HG03460 (cell line): ENCODE results near the gene DCPS.
A peak's percentile ranks its signal among the peaks of the same experiment; 100 is the strongest.
"Not testable (repeated sequence)": the region's sequence is repeated elsewhere in the genome, so short reads cannot be mapped to it uniquely, and the experiment has no call there.

ENCODE experiments used
- ATAC-seq: cut with Tn5 transposase; IDR thresholded peaks from one replicate; pipeline ENCODE4 v1.9.1; 2021; ENCODE audit not compliant: unreplicated experiment

DCPS gene

DNA sequence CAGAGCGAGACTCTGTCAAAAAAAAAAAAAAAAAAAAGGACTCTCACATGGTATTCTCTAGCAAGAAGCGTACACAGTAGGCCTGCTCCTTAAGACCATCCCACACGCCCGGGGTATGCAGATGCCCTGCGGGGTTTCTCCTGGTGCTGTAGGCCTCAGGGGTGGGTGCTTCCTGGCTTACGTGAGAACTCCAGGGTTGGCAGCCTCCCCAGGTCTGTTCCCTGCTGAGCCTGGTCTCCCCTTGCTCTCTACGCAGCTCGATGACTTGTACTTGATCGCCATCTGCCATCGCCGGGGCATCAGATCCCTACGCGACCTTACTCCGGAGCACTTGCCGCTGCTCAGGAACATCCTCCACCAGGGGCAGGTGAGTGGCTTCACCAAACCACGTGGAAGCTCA is 39.2 kb downstream of the DCPS start:
- ATAC-seq = no peak

DNA sequence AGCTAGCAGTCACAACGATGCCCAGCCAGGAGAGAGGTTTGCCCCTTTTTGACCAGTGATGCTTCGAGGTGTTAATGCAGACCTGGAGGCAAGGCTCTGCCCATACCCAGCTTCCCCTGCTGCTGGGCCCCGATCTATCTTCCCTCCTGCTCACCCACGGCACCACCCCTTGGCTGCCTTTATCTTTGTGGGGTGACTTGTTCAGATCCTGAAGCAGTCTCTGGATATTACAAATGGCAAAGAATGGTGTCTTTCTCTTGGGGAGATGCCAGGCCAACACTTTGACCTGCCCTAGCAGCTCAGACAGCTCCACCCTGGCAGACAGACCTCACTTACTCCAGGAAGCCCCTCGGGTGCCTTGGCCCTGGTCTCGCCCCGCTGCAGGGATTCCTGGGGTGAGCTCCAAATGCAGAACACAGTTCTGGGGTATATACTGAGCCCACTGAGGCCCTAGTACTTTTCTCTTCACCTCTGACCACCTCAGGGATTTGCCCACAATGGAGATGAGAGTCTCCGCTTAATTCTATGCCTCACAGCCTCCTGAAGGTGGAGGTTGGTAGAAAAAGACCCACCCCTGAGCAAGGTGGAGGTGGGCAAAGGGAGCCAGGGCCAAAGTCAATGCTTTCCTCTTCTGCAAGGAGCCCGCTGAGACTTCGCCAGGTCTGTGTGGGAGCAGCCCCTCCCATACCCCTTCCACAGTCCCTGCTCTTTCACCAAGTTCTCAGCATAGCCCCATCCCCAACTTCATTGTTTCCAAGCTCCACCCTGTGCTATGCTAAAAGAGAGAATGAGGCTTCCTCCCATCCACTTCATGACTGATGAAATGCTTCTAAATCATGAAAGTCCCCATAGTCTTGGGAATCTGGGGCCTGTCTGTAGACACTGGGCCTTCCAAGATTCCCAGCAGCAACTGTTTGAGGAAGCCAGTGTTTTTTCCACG is 40.6 kb downstream of the DCPS start:
- no peak for ATAC-seq

- ATAC-seq = no peak
Observed at GRCh38 chr11:126345283-126345682, 41.4 kb downstream of the DCPS start.

GRCh38 chr11:126345759-126346585 is 42.1 kb downstream of the DCPS start:
- ATAC-seq = no peak

GRCh38 chr11:126346586-126346940 is 42.7 kb downstream of the DCPS start:
- no peak for ATAC-seq

DNA sequence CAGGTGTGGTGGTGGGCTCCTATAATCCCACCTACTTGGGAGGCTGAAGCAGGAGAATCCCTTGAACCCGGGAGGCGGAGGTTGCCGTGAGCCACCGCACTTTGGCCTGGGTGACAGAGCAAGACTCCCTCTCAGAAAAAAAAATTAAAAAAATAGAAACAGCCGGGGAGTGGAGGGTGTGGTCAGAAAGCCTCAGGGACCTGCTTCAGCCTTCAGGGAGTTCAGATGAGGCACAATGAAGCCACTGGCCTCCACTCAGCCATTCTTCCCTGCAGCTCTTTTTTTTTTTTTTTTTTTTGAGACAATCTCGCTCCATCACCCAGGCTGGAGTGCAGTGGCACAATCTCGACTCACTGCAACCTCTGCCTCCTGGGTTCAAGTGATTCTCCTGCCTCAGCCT is 43.1 kb downstream of the DCPS start:
- ATAC-seq = not testable (repeated sequence)

GRCh38 chr11:126347751-126348668 is 44.1 kb downstream of the DCPS start:
- no peak for ATAC-seq

DNA sequence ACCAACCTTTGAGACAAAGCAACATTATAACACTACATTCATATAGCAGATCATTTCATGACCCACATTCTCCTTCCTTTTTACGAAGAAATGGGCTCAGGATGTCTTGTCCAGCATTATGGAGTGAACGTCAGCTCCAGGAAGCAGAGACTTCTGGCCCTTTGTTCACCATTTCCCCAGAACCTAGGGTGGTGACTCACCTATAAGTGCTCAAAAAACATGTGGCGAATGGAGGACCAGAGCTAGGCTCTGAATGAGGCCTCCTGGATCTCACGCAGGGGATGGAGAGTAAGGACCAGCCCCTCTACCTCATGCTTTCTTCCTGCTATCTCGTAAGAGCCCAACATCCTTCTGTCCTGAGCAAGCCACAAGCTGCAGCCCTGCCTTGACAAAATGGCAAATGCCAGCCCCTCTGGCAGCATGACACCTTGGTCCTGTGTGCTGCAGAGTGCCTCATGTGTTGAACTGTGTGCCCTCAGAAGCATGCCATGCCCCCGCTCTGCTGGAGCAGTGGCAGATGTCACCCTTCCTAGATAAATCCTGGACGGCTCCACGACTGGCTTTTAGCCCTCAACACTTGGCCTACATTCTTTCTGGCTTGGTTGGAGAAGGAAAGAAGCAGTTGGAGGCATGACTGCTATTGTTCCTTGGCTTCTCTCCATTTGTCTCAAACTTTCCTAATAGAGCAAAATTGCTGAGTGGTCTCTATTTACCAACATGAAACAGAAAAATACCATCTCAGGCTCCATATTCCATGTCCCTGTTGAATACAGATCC is 45.1 kb downstream of the DCPS start:
- ATAC-seq = no peak

GRCh38 chr11:126350836-126351235 is 47.0 kb downstream of the DCPS start:
- ATAC-seq = no peak

- no peak for ATAC-seq
Observed at GRCh38 chr11:126352163-126352562, 48.3 kb downstream of the DCPS start.

- no peak for ATAC-seq
Observed at GRCh38 chr11:126352934-126353801, 49.3 kb downstream of the DCPS start.

DNA sequence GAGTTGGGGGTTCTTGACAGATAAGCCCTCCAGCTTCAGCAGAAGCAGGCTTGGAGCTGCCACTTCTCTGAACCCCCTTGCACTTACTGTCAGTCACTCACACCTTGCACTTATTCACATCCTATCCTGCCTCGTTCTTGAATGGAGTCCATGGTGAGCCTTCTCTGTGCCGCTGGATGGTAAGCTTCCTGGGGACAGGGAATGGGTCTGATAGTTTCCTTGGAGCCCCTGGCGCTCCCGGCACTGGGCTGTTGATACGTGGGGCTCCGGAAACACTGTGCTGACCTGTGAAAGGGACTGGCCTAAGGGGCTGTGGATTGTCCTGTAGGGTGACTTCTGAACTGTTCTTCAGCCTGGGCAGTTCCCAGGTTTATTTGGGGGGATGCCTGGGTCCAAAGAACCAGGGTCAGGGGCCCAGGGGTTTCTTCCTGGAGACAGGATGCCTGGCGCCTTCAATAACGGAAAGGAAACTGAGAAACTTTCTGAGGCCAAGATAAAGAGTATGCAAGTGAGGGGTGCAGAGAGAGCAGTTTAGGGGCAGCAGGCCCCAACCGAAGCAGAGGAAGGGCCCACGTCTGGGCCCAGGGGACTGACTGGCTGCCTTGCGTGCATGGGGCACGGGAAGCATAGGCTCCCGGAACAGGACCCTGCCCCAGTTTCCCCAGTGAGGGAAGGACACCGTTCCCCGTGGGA is 50.9 kb downstream of the DCPS start:
- ATAC-seq = peak; percentile 42

DNA sequence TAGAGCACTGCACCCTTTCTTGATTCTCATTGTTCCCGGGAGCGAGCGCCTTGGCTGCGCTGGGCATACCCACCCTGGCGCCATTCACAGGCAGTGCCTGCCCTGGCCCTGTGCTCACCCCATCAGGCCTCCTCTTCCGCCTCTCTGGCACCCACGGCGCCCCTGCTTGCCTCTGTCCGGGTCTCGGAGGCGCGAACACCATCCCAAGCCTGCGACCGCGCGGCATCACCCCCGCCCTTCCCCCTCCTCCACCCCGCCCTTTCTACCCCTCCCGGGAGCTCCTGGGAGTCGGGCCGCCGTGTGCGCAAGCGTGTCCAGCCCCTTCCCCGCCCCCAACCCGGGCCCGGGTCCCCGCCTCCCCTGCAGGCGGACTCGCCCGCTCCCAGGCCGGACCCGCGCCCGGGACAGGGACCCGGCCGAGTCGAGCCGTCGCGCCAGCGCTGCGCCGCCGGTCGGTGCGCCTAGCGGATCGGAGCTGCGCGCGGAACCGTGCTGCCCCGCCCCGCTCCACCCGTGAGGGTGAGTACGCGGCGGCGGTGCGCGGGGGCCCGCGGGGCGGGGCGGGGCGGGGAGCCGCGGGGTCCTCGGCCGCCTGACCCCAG is 51.6 kb downstream of the DCPS start, which contains the start of gene ST3GAL4:
Gene ST3GAL4 (plus strand): TSS at position 363 of the 602 bp plus-strand sequence. CDS start 50,470 bp downstream, outside the sequence.
- peak; percentile 60 for ATAC-seq

GRCh38 chr11:126355926-126356897 is 52.4 kb downstream of the DCPS start:
- ATAC-seq = peak; percentile 18

DNA sequence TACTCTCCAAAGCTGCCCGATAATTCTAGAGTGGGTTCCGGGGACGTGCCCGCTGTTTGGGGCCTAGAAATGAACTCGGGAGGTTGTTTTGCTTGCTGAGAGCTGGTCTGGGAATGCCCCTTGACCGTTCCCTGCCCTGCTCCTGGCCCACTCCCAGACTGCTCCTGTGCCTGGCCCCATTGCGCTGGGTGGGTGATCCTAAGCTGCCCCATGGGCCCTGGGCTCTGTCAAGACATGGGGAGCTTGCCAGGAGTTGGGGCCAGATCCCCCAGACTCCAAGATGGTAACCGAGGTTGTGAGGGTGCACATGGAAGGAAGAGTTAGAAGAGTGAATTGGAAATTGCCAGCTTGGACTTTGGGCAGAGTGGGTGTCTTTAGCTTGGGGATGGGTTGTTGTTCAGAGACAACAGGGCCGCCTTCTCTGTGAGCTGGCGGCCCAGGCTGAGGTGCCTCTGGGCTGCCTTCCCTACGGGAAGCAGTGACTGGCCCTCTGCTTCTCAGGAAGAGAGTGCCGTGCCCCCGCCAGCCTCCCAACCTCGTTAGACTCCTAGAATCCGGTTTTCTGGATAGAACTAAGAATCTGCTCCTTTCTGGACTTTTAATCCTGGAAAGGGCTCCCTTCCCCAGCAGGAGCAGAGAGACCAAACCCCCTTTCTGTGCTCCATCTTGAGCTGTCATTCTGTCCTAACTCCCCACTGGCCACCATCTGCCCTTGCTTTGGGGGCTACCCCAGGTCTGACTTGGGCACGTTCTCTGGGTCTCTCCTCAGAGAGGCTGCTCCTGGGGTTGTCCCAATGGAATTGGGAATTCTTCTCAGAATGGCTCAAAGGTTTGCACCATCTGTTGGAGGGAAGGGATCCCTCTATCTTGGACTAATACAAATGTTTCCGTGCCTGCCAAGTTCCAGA is 53.4 kb downstream of the DCPS start:
- ATAC-seq = no peak
